Kidney epithelial cell (primary cell): ENCODE results near the gene CHAC1. TPM values are rescaled to one million over a fixed set of nuclear protein-coding genes. Genes with fewer than 3 reads are reported as not detected.

Experiments
- DNase-seq: peaks from one replicate; pipeline ENCODE4 v3.0.0-alpha.2; 2010; ENCODE audit warnings: low read depth
- H3K27me3 ChIP-seq: 2 replicates; pipeline ENCODE4 v1.6.0; 2011; ENCODE audit warnings: low read length; ENCODE audit not compliant: control insufficient read depth, insufficient read depth
- H3K36me3 ChIP-seq: 2 replicates; pipeline ENCODE4 v1.5.1; 2011; ENCODE audit warnings: low read length; ENCODE audit not compliant: control insufficient read depth, insufficient read depth
- H3K4me3 ChIP-seq: 2 replicates; pipeline ENCODE4 v1.5.1; 2011; ENCODE audit warnings: low read depth, mild to moderate bottlenecking, control low read depth, low read length
- total RNA-seq: library from RNA; depleted of rRNA; stranded (reverse); fragments of >200 nt; gene quantifications from 2 replicates; pipeline ENCODE4 v1.2.3, GENCODE V29; 2015
- TF ChIP-seq, protein P1 (sequence below): IDR thresholded peaks from 2 replicates; pipeline ENCODE4 v1.5.1; 2011; ENCODE audit warnings: mild to moderate bottlenecking, moderate library complexity, low read length, control low read depth, inconsistent platforms; ENCODE audit not compliant: insufficient read depth, poor library complexity, severe bottlenecking

The CHAC1 gene
- total RNA-seq, 1 donor from 2014 or later = 84.4 TPM

DNA sequence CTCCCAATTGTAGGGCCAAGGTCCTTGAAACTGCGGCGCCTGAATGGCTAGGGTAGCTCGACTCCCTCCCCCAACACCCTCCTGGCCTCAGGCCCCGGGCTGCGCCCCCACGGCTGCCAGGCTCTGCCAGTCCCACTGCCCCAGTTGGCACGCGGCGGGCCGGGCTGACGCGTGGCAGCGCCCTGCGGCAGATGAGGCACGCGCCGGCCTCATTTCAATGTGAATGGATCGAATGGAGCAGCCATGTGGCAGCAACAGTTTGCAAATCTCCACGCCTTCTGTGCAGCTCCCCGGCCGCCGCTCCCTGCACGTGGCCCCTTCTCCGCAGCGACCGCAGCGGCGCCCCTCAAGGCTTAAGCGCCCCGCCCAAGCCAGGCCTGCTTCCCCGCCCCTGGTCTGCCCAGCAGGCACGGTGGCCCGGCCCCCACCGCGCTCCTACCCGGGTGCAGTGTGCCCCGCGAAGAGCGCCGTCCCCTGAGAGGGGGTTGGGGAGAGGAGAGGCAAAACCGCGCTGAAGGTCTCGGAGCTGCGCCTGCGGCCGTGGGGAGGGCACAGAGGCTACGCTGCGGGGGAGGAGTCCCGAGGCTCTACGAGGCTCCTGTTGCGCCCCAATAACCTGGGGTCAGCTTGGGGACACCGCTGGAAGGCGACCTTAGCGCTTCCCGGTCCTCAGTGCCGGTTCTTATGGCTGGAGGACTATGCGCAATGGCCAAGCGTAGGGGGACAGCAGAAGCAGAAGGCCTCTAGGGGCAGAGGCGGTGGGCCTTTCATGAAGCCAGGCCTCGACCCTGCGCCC is 27.2 kb upstream of the CHAC1 start:
- DNase-seq = no peak
- no peaks in the 10 kb centered on the region for H3K36me3 ChIP-seq
- no peak overlapping the region for H3K4me3 ChIP-seq
- peaks cover 76% of the 10 kb centered on the region for H3K27me3 ChIP-seq
- TF ChIP-seq, protein P1, sequence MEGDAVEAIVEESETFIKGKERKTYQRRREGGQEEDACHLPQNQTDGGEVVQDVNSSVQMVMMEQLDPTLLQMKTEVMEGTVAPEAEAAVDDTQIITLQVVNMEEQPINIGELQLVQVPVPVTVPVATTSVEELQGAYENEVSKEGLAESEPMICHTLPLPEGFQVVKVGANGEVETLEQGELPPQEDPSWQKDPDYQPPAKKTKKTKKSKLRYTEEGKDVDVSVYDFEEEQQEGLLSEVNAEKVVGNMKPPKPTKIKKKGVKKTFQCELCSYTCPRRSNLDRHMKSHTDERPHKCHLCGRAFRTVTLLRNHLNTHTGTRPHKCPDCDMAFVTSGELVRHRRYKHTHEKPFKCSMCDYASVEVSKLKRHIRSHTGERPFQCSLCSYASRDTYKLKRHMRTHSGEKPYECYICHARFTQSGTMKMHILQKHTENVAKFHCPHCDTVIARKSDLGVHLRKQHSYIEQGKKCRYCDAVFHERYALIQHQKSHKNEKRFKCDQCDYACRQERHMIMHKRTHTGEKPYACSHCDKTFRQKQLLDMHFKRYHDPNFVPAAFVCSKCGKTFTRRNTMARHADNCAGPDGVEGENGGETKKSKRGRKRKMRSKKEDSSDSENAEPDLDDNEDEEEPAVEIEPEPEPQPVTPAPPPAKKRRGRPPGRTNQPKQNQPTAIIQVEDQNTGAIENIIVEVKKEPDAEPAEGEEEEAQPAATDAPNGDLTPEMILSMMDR = no peak

DNA sequence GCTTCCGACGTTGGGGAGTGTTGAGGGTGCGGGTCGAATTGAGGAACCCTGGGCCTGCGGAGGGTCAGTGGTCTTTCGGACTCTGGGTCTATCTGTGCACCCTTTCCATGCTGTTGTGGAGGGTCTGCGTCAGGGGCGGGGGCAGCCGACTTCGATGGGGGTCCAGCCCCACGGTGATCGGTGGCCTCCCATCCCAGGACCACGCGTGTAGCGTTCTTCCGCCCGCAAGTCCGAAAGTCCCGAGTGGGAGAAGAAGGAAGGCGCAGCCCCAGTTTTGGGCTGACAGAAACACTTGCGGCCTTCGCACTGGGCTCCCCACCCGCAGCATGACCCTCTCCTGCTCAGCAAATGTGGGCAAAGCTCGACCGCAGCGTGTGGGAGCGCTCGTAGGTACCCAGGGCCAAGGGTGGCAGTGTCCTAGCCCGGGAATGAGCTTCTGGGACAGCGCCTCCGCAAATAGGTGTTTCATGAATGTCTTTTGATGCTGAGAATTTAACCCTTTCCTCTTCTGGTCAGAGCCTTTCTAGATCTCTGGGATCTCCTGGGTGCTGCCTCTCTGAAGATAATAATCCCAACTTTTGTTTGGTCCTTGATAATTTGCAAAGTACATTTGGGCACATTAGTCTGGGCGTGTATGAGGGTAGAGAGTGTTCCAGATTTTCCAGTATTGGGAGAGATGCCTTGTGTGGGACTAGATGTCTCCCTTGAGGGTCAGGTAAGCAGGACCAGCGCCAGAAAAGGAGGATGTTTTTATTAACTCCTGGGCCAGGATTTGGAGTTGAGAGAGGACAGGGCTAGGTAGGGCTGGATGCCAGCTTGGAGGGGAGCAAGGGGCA is 26.4 kb upstream of the CHAC1 start:
- Histone ChIP-seq H3K36me3 (no peaks in the 10 kb centered on the region), H3K4me3 (no peak overlapping the region), H3K27me3 (peaks cover 84% of the 10 kb centered on the region)
- TF ChIP-seq, protein P1 = no peak
- no peak for DNase-seq

DNA sequence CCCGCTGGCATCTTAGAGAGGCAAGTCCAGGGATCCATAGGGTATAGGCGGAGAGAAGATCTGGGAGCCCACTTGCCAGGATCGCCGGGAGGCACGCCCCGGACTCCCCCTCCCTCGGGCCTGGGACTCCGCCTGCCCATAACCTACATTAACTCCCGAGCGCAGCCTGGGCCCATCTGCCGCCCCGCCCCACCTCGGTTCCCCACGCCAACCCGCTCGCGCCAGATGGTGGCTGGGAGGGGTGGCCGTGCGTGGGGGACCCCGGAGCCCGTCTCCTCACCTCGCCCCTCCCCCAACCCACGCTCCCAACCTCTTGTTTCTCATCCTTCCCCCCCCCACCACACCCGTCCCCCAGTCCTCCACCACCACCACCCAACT is 25.8 kb upstream of the CHAC1 start:
- peaks cover 89% of the 10 kb centered on the region for H3K27me3 ChIP-seq
- H3K4me3 ChIP-seq = no peak overlapping the region
- H3K36me3 ChIP-seq = no peaks in the 10 kb centered on the region
- TF ChIP-seq, protein P1 = no peak
- no peak for DNase-seq

DNA sequence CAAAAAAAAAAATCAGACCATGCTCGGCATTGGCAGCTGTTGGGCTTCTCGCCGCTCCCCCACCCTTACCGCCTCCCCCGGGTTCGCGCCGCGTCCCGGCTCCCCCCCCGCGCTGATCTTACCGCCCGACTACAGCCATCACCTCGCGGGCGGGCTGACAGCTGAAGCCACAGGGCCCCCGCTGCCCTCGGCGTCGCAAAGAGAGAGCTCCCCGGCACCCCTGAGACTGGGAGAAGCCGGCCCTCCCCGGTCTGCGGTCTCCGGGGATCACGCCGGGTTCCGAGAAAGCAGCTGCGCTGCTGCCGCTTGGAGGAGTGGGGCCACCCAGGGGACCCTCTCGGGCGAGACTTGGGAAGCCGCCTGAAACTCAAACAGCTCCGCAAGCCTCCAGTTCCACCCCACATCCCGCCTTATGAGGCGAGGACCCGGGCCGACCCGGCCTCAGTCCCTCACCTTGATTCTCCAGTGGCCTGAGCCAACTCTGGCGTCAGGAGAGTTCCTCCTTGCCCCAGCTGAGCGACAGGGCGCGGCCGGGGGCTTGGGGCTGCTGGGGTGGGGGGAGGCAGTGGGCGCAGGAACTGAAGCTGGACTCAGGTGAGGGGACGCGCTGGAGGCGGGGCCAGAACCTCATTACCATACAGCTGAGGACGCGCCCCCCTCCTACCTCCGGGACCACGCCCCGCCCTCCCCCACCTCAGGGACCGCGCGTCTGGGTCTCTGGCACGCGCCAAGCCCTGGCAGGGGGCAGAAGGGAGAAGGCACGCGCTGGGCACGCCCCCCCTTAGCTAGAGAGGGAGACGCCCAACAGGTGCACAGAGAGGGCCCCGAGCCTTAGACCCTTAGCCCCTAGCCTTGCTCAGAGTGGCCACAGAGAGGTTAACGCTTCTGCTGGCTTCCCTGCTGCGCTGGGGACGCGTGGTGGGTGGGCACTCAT is 25.1 kb upstream of the CHAC1 start:
- Histone ChIP-seq H3K36me3 (no peaks in the 10 kb centered on the region), H3K4me3 (no peak overlapping the region), H3K27me3 (peaks cover 93% of the 10 kb centered on the region)
- TF ChIP-seq, protein P1 = no peak
- no peak for DNase-seq

DNA sequence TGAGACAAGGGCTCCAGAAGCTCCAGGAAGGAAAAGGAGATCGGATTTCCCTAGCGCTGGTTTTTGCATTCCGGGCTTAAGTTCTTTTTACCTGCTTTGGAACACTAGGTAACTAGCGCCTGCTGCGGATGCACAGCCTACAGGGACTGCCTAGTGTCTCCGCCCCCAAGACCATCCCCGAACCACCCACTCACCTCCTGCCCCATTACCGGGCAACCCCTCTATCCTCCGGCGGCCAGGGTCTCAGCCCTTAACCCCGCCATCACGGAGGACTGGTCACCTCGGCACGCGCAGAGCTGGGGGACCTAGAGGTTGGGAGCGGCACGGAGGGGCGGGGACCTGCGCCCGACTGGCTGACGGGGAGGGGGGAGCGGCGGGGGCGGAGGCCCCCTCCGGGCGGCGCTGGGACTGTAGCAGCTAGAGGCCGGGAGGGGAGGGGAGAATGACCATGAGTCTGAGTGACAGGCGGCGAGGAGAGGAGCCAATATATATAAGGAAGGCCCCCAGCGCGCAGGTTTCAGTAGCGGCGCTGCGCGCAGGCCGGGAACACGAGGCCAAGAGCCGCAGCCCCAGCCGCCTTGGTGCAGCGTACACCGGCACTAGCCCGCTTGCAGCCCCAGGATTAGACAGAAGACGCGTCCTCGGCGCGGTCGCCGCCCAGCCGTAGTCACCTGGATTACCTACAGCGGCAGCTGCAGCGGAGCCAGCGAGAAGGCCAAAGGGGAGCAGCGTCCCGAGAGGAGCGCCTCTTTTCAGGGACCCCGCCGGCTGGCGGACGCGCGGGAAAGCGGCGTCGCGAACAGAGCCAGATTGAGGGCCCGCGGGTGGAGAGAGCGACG is 24.2 kb upstream of the CHAC1 start, which contains the start of gene DLL4:
Gene DLL4 (plus strand): TSS at position 520 of the 839 bp plus-strand sequence. CDS start 329 bp downstream, outside the sequence.
- Histone ChIP-seq H3K4me3 (peak within 1 kb of the TSS; percentile 25), H3K36me3 (no peaks in the 10 kb centered on the region), H3K27me3 (peaks cover 84% of the 10 kb centered on the region)
- no peak for DNase-seq
- TF ChIP-seq, protein P1 = no peak
